ENCODE measurements around the gene DEFB124.
"Not testable (repeated sequence)": the region's sequence is repeated elsewhere in the genome, so short reads cannot be mapped to it uniquely, and the experiment has no call there.

DEFB124 gene

DNA sequence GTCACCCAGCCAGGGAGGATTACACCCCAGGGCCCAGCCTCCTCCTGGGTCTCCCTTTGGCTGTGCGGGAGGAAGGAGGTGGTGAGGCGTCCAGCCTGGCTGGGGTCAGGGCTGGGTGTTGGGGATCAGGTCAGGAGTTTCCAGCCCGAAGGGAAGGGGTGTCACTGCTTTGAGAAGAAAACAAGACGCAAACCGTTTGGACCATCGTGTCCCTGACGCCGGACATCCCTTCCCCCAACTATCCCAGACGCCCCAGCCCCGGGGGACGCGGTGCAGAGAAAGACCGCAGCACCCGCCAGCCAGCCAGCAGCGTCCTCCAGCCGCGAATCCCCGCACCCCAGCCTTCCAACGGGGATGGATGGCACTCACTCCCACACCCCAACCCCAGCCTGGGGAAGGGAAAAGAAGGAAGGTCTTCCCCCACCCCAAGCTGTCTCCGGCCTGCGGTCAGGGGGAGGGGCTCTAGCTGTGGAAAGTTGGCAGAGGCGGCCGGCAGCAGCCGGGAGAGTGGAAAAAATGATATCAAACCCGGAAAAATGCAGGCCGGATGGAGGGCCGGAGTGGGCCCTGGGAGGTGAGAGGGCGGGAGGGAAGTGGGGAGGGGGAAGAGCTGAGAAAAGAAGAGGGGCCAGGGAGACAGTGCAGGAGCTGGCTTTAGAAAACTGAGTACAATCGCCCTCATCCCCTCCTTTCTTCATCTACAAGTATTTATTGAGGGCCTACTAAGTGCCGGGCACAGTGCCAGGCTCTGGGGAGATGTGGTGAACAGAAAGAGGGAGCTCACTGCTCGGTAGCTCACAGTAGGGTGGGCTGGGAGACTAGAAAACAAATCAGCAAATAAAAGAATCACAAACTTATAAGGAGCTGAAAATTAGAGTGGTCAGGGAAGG is 10.8 kb upstream of the DEFB124 start:
- no peak for DNase-seq

DNA sequence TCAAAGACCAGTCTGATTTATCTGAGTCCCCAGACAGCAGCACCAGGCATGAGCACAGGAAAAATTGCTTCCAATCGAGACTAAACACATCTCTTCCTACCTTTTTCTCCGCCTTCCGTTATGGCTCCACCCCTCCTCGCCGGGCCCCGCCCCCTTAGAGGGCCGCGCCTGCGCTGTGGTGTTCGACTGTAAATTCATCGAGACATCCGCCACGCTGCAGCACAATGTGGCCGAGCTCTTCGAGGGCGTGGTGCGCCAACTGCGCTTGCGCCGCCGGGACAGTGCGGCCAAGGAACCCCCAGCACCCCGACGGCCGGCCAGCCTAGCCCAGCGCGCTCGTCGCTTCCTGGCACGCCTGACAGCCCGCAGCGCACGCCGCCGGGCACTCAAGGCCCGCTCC is 9.1 kb upstream of the DEFB124 start:
- no peak for DNase-seq

DNA sequence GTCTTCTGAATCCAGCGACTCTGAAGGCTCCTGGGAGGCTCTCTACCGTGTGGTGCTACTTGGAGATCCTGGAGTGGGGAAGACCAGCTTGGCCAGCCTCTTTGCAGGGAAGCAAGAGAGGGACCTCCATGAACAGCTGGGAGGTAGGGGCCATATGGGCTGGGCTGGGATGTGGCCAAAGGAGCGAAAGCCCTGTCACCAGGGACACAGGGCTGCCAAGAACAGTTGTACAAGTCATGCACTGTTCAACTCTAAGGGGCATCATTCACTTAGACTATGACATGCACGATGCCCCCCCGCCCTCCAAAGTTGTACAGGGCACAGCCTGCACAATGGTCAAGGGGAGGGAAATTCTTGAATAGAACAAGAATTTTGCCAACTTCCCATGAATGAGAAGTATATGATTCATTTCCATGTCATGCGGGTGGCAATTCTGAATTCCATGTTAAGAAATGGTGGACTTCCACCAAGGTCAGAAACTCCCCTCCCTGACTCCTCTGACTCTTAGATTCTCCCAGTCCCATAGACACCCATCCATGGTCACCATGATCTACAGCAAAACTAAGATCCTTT is 1.8 kb upstream of the DEFB124 start:
- no peak for DNase-seq

DNA sequence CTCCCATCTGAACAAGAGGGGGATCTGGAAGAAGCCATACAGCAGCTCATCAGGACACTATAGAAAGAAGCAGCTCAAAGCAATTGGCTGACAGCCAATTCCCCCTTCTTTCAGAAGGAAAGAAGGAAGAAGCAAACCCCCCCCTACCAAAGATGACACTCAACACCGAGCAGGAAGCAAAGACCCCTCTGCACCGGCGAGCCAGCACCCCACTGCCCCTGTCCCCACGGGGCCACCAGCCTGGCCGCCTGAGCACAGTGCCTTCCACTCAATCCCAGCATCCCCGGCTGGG is 1.3 kb upstream of the DEFB124 start:
- DNase-seq: no peak

DNA sequence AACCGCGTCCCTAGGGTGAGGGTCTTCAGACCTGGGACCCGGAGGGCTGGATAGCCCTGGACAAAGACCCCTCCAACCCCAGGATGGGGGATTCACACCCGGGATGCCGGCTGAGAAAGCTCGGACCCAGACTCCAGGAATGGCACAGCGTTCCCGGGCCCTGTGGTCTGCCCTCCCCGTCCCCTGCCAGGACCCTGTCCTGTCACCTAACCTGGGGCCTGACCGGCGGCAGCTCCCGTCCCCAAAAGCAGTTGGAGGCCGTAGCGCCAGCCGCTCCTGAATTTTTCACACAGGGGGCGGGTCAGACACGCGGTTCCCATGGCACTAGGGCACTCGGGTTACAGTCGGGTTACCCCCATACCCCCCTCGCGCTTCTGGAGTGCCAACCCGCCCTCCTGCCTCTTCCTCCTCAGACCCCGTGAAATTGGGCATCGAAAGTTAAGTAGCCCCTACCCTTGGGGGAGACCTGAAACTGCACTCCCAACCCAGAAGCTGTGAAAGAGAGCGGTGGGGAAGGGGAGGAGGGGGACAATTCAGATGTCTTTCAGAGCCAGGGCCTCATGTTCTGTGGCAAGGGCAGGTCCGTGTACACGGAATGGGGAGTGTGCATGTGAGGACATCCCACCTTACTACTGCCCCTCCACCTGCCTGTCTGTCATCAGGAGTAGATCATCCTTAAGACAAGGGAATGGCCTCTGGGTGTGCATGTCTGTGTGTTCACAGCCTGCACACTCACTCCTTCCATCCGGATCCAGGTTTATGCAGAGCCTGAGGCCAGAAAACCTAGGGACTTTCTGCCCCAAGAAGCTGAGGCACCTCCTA is 756 bp upstream of the DEFB124 start:
- no peak for DNase-seq

DNA sequence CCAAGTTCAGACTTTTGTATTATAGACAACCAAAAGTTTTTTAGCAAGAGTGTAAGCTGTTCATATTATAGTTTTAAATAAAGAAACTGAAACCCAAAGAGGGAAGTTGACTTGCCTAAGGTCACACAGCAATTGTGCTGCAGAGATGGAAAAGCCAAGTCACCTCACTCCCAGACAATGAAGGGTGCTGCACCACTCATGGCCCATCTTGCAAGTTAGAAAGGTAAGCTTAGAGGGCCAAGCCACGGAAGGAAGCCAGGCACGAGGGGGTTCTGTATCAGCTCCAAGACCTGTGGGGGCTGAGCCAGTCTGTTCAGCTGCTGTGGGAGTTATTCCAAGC is 860 bp downstream of the DEFB124 start:
- DNase-seq: no peak

DNA sequence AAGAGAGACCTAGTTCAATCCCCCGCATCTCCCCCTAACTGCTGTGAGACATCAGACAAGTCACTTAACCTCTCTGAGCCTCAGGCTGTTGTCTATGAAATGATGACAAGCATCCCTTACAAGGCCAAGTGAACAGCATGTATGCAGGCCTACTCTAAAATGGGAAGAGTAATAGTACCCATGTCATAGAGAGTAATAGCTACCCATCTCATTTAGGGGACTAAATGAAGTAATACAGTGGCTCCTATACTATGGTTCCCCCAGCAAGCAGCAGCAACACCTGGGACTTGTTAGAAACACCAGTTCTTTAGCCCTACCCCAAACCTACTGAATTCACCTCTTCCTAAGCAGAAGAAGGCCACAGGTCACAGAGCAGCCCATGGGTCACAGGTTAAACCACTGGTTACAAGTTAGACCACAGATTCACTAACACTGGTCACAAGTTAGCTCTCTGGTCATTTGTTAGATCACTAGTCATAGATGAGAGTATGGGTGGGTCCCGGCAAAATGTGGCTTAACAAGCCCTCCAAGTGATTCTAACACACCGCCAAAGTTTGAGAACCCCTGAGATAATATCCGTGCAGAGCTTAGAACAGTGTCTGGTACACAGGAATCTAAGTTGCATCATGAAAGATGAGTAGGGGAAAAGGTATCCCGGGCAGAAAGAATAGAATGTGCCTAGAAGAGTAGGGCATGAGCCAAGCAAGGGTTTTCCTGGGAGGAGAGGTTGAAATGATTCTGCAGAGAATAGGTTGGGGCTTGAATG is 1.4 kb downstream of the DEFB124 start:
- DNase-seq: no peak

DNA sequence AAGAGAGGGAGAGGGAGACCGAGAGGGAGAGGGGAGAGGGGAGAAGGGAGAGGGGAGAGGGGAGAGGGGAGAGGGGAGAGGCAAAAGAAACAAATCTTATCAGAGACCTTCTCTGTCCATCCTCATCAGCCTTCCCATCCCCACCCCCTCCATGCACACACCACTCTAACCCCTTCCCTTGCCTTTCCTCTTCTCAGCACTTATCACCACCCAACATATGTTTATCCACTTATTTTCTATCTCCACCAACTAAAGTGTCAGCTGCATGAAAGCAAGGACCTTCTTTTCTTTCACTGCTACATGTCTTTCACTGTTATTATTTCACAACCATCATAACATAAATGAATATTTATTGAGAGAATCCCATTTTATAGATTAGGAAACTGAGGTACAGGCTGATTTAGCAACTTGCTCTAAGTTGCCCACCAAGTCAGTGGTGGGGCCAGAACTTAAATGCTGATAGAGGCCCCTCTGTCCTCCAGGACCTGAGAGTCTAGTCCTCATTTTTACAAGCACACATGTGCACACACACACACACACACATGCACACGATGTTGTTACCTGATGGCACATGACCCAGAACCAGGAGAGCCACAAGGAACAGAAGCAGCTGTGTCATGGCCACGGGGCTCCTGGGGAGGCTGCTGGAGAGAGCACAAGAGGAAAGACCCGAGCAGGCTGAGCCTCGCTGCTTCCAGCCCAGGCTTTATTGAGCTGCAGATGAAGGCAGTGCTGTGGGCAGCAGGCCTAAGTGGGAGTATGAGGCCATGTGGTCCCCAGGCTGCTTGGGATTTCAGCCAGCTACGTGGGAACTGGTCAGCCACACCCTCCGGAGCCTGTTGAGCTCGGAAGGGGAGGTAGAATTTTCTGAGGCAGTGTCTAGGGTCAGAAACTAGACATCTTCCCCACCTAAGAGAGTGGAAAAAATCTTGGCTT is 2.3 kb downstream of the DEFB124 start:
- DNase-seq: no peak

DNA sequence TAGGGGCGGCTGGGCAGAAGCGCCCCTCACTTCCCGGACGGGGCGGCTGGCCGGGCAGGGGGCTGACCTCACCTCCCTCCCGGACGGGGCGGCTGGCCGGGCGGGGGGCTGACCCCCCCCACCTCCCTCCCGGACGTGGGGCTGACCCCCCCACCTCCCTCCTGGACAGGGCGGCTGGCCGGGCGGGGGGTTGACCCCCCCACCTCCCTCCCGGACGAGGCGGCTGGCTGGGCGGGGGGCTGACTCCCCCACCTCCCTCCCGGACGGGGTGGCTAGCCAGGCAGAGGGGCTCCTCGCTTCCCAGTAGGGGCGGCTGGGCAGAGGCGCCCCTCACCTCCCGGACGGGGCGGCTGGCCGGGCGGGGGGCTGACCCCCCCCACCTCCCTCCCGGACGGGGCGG is 4.0 kb downstream of the DEFB124 start:
- DNase-seq: not testable (repeated sequence)

DNA sequence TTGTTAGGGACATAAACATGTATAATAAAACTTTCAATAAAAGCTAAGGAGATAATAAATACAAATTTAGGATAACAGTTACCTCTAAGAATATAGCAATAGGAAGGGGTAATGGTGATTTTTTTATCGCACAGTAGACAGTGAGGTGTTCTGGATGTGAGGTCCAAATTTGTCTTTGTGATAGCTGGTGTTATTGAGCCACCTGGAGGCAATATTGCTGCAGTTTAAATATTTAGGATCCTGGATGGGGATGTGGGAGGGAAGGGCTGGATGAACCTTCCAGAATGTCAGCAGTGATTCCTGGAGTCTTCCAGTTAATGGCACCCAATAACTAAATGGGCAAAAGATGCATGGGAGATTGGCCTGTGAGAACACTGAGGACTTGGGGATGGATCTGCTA is 20.6 kb downstream of the DEFB124 start:
- no peak for DNase-seq

DNA sequence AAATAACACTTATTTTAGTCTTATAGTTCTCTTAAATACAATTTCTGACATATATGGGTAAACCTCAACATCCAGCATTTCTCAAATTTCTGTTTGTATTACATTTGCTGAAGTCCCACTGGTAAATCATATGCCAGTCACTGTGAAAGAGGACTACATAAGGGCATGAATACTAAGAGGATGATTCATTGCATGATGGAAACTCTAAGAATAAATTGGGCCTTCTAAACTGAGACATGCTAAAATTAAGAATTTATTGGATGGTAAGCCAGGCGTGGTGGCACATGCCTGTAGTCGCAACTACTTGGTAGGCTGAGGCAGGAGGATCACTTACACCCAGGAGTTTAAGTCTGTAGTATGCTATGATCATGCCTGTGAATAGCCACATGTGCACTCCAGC is 22.4 kb downstream of the DEFB124 start:
- no peak for DNase-seq

DNA sequence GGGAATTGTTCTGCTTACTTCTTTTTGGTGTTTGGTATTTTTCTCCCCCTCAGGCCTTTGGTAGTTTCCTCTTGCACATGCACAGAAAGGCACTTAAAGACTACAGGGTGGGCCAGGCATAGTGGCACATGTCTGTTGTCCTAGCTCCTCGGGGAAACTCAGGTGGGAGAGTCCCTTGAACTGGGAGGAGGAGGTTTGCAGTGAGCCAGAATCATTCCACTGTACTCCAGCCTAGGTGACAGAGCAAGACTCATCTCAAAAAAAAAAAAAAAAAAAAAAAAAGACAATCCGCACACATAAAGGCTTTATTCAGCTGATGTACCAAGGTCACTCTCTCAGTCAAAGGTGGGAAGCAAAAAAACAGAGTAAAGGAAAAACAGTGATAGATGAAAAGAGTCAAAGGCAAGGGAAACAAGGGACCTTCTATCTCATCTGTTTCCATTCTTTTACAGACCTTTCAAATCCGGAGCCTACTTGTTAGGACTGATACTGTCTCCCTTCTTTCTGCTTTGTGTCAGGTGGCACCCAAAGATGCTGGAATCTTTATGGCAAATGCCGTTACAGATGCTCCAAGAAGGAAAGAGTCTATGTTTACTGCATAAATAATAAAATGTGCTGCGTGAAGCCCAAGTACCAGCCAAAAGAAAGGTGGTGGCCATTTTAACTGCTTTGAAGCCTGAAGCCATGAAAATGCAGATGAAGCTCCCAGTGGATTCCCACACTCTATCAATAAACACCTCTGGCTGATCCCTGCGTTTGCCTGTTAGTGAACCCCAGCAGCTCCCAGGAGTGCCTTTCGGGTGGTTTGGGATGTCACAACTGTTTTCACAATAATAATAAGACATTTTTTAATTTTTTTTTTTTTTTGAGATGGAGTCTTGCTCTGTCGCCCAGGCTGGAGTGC is 25.2 kb downstream of the DEFB124 start:
- DNase-seq: no peak

DNA sequence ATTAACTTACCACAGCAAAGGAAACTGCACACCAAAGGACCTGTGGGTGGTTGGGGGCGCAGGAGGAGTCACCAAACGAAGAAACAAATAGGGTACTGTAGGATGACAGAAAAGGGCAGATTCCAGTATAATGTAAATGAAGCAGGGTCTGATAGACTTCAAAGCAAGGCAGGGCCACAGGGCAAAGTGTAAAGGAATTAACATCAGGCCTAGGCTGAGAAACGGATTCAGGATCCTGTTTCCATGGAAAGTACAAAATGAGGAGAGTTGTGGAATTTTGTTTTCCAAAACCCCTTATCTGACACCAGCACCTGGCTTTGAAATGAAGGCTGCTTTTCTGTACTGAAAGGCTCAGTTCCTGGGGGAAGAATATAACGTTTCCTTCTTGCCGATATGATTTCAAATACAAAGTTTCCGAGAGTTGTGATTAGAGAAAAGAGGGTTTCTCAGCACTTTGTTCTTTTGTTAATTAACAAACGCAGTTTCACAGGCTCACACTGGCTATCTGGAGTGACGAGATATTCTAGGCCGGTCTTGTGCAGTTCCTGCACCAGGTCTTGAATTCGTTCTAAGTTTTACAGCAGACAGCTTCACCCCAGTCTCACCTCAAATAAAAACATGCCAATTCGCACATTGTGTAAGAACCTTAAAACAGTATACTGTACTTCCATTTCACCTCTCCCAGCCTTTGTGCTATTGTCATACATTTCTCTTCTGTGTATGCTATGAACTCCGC is 28.7 kb downstream of the DEFB124 start:
- DNase-seq: no peak

DNA sequence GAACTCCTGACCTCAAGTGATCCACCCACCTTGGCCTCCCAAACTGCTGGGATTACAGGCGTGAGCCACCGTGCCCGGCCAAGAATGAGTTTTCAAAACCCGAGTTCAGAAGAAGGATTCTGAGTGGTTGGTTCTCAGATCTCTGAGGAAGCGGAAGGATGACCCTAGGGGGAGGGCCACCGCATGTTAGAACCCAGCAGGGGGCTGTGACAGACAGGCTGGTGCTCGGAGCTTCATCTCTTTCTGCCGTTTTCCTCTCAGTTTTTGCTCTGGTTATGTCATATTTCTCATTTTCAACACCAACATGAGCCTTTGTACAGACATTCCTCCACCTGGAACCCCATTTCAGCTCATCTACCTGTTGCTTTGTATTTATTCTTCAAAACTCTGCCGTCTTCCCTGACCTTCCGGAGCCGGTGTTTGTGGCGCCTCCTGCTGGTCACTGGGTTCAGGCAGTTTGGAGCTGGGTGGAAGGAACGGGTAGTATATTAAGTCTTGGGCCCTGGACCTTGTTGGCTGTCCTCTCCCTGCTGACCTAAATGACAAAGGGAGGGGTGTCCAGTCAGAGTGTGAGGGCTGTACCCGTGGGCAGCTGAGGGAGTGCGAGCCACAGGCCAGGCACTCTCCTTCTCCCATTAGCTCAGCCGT is 34.8 kb downstream of the DEFB124 start, which contains the start of gene DEFB123:
Gene DEFB123 (plus strand): TSS at position 621 of the 648 bp plus-strand sequence. CDS start 67 bp downstream, outside the sequence.
- DNase-seq: no peak

DNA sequence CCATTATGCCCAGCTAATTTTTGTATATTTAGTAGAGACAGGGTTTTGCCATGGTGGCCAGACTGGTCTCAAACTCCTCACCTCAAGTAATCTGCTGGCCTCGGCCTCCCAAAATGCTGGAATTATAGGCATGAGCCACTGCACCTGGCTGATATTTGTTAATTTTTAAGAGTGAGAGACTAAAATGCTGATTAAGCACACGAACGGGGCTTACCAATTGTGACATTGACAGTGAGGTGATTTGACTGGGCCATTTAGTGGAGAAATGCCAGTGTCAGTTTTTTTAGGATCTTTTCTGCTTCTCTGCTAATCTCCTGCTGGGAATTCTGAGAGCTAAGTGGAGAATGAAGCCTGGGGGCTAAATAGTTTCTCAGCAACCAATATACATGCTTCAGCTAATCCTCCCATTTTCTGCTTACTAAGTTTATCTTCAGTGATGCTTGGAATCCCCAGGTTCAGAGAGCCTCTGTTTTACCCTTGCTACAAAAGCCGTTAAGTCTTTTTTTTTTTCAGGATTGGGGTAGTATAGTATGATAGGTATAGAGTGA is 44.3 kb downstream of the DEFB124 start:
- no peak for DNase-seq

DNA sequence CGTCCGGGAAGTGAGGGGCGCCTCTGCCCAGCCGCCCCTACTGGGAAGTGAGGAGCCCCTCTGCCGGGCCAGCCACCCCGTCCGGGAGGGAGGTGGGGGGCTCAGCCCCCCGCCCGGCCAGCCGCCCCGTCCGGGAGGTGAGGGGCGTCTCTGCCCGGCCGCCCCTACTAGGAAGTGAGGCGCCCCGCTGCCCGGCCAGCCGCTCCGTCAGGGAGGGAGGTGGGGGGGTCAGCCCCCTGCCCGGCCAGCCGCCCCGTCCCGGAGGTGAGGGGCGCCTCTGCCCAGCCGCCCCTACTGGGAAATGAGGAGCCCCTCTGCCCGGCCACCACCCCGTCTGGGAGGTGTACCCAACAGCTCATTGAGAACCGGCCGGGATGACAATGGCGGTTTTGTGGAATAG is 47.4 kb downstream of the DEFB124 start:
- not testable (repeated sequence) for DNase-seq

DNA sequence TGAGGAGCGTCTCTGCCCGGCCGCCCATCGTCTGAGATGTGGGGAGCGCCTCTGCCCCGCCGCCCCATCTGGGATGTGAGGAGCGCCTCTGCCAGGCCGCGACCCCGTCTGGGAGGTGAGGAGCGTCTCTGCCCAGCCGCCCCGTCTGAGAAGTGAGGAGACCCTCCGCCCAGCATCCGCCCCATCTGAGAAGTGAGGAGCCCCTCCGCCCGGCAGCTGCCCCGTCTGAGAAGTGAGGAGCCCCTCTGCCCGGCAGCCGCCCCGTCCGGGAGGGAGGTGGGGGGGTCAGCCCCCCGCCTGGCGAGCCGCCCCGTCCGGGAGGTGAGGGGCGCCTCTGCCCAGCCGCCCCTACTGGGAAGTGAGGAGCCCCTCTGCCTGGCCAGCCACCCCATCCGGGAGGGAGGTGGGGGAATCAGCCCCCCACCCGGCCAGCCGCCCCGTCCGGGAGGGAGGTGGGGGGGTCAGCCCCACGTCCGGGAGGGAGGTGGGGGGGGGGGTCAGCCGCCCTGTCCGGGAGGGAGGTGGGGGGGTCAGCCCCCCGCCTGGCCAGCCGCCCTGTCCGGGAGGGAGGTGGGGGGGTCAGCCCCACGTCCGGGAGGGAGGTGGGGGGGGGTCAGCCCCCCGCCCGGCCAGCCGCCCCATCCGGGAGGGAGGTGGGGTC is 47.9 kb downstream of the DEFB124 start:
- DNase-seq: not testable (repeated sequence)

DNA sequence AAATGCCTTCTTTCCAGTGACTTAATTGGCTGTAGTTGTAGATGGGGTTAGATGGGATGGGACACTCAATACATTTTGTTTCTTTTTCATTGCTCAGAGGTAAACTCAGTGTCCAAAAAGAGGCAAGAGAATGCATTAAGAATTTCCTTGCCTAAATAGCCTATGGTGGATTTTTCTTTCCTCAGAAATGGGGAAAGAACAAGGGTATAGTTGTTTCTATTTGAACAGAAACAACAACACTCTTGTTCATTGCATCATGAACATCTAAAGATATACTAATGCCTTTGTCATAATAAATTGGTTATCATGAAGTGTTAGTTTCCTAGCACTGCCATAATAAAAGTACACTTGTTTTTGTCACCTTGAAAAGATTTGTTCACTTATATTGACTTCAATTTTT is 49.1 kb downstream of the DEFB124 start:
- no peak for DNase-seq

DNA sequence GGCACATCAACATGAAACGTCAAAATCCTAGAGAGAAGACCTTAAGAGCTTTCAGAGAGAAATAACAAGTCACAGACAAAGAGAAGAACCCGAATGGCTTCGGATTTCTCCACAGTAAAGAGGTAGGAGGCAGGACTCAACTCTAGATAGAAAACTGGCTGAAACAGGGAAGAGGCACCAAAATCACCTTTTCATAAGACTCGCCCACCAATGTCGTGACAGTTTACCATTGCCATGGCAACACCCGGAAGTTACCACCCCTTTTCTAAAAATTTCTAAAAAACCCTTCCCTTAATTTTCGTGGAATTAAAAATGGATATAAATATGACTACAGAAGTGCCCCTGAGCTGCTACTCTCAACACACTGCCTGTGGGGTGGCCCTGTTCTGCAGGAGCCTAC is 56.6 kb downstream of the DEFB124 start:
- no peak for DNase-seq
